ENCODE measurements around the gene TBC1D10B.

The TBC1D10B gene, protein sequence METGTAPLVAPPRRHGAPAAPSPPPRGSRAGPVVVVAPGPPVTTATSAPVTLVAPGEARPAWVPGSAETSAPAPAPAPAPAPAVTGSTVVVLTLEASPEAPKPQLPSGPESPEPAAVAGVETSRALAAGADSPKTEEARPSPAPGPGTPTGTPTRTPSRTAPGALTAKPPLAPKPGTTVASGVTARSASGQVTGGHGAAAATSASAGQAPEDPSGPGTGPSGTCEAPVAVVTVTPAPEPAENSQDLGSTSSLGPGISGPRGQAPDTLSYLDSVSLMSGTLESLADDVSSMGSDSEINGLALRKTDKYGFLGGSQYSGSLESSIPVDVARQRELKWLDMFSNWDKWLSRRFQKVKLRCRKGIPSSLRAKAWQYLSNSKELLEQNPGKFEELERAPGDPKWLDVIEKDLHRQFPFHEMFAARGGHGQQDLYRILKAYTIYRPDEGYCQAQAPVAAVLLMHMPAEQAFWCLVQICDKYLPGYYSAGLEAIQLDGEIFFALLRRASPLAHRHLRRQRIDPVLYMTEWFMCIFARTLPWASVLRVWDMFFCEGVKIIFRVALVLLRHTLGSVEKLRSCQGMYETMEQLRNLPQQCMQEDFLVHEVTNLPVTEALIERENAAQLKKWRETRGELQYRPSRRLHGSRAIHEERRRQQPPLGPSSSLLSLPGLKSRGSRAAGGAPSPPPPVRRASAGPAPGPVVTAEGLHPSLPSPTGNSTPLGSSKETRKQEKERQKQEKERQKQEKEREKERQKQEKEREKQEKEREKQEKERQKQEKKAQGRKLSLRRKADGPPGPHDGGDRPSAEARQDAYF

DNA sequence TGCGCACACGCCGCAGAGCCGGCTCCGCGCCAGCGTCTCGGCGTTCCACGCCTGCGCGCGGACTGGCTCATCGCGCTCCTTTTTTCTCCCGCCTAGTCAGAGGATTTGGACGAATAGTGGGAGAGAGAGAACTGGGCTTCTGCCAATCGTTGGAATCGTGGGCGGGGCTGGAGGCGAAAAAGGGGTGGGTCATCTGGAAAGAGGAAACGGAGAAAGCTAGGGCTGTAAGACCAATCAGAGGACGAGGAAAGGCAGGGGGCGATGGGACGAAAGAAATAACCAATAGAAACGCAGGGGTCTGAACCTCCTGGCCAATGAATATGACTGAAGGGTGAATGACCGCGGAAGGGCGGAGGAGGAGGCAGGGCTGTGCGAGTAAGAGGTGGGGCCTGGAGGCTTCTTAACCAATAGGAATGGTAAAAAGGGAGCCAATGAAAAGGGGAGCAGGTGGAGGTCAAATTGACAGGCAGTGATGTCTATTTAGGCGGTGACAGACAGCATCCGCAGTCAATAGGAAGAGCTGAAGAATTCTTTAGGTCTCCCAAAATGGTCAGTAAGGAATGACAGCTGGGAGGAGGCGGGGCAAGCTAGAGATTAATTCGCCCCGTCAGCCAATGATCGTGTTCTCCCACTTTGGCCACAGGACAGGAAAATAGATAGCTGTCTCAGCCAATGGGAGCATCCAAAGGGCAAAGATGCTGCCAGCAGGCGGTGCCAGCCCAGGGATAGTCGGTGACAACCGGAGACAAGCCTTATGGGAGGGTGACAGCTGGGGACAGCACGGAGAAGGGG is at the start of gene TBC1D10B:
TSS of gene TBC1D10B (minus strand) at position 39 of the 792 bp plus-strand sequence. CDS start 311 bp downstream, outside the sequence.
- peak; percentile 99 for DNase-seq

DNA sequence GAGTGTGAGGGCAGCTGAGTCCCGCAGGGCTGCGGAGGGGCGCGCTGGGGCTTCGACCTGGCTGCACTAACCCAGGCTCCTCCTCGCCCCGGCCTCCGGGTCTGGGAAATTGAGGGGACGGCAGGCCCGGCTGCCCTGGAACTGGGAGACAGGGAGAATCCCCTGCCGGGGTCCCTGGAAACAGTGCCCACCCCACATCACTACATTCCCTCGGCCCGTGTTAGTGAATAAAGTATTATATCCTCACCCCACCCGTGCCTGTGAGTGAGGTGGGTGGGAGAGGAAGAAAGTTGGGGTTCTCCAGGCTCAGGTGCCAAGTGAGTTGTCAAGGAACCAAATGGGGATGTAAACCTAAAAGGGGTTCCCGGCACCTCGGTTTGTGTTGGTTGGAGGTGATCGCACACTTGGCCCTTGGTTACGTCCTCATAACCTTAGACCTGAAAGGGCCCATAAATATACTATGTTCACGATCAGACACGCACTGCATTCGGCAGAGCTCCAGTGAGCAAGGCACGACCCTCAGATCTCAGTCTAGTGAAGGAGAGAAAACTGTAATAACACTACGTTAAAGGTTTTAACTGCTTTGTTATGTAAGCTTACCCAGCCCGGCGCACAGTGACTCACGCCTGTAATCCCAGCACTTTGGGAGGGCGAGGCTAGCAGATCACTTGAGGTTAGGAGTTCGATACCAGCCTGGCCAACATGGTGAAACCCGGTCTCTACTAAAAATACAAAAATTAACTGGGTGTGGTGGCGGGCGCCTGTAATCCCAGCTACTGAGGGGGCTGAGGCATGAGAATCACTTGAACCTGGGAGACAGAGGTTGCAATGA is 48.3 kb upstream of the TBC1D10B start:
- no peak for DNase-seq

DNA sequence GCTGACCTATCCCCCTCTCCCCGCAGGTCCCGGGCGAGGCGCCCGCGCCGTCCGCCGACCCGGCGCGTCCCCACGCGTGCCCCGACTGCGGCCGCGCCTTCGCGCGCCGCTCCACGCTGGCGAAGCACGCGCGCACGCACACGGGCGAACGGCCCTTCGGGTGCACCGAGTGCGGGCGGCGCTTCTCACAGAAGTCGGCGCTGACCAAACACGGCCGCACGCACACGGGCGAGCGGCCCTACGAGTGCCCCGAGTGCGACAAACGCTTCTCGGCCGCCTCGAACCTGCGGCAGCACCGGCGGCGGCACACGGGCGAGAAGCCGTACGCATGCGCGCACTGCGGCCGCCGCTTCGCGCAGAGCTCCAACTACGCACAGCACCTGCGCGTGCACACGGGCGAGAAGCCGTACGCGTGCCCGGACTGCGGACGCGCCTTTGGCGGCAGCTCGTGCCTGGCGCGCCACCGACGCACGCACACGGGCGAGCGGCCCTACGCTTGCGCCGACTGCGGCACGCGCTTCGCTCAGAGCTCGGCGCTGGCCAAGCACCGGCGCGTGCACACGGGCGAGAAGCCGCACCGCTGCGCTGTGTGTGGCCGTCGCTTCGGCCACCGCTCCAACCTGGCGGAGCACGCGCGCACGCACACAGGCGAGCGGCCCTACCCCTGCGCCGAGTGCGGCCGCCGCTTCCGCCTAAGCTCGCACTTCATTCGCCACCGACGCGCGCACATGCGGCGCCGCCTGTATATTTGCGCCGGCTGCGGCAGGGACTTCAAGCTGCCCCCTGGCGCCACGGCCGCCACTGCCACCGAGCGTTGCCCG is 47.4 kb upstream of the TBC1D10B start:
- DNase-seq: peak; percentile 87

DNA sequence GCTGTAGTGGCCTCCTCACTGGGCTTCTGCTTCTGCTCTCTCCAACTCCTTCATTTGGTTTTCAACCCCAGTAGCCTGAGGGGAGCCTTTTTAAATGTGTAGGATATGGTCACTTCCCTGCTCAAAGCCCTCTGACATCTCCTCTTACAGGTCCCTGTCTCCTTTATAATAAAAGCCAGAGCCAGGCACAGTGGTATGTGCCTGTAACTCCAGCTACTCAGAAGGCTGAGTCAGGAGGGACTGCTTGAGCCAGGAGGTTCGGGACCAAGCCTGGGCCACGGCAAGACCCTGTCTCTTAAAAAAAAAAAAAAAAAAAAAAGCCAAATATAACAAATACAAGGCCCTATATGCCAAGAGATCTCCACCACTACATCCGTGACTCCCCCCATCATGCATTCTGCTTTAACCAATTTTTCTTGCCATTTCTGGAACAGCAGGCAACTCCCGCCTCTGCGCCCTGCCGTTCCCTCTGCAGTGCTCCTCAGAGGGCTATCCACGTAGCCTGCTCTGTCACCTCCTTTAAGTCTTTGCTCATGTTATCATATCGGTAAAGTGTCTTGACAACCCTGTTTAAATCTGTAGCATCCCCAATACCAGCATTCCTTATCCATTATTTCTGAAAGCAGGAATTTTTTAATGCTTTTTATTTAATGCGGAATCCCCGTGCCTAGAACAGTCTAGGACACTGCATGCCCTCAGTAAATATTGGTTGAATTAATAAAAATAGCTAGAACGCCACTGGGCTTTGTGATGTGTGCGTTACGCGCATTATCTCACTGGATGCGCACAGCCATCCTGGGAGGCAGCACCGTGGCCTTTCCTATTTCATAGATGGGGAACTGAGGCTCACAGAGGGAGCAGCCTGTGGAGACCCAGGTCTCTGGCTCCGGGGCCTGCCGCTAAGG is 46.6 kb upstream of the TBC1D10B start:
- no peak for DNase-seq

DNA sequence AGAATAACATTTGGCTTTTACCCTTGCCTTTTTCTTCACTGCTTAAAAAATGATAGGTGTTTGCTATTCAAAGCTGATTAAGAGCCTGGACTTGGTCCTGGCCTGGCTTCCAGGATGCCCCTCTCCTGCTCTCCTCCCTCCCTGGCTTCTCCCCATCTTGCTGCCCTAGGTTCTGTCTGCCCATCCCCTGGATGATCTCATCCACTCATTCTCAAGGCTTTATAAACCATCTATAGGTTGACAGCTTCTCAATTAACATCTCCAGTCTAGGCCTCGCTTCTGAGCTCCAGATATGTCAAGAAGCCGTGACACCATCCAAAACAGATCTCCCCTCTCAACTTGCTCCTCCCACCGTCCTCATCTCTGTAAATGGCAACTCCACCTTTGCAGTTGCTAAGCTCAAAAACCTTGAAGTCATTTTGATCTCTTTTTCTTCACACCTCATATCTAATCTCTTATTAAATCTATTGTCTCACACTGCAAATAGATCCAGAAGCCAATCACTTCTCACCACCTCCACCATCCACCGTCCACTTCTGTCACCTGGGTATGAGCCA is 45.8 kb upstream of the TBC1D10B start:
- no peak for DNase-seq

DNA sequence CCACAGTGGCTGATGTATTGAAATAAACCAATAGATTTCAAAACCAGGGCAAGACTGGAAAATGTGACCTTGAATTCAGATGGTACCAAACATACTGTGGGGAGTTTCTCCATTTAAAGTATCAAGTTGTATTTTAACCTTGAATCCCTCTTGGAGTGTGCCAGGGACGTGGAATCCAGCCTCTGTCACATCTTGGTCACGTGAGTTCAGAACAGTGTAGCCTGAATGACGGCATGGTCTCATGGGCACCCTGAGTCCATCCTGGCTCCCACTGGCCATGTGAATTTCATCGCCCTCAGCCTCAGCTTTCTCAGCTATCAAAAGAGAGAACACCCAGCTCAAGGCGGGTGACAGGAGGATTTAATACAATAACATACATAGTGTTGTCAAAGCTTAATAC is 43.9 kb upstream of the TBC1D10B start:
- DNase-seq: no peak

DNA sequence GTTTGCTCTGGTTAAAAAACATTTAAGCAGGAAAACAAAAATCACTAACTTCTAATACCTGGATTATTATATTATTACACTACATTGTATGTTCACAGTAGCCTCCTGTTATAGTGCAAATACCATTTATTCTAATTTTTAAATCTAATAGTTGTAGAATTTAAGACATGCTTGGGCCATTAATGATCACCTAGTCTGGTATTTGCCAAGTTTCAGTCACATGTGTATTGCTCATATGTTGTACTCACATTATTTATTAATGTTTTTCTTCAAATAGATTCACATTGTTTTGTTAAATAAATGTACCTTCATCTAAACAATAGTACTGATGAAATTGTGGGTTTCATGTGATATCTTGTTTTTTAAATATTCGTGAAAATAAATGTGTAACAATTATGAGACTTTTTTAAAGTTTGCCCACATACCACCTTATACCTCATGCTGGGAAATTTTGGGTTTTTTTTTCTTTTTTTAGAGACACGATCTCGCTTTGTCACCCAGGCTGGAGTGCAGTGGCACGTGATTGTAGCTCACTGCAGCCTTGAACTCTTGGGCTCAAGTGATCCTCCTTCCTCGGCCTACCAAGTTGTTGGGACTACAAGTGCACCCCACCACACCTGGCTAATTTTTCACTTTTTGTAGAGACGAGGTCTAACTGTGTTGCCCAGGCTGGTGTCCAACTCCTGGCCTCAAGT is 43.0 kb upstream of the TBC1D10B start:
- DNase-seq: no peak

DNA sequence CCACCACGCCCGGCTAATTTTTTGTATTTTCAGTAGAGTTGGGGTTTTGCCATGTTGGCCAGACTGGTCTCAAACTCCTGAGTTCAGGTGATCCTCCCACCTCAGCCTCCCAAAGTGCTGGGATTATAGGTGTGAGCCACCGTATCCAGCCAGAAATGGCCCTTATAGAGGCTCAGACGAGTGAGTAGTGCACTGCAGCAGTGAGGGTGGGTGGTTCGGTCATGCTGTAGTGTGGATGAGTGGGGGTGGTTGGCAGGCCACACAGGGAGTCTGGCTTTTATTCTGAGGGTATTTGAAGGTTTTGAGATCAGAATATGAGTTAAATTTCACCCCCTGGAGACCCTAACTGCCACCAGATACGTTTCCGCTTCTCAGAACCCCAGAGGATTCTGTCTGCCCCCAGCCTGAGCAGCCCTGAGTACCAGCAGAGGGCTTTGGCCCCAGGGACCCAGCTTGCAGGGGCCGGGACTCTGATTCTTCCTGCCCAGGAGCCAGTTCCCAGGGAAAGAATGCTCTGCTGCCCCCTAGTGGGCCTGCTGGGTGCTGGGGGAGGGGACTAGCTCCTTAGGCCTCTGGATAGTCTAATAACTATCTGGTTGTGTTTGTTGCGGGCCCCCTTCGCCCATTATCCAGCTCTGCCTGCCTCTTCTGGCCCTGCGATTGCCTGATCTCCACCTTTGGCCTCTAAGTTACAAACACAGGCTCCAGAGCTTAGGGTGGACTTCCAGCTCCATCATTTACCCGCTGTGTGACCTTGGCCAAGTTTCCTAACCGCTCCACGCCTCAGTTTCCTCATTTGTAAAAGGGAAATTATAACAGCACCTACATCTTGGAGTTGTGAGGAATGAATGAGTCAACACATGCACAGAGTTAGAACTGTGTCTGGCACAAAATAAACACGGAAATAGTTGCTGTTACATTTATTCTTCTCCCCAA is 39.1 kb upstream of the TBC1D10B start:
- DNase-seq: peak; percentile 94

DNA sequence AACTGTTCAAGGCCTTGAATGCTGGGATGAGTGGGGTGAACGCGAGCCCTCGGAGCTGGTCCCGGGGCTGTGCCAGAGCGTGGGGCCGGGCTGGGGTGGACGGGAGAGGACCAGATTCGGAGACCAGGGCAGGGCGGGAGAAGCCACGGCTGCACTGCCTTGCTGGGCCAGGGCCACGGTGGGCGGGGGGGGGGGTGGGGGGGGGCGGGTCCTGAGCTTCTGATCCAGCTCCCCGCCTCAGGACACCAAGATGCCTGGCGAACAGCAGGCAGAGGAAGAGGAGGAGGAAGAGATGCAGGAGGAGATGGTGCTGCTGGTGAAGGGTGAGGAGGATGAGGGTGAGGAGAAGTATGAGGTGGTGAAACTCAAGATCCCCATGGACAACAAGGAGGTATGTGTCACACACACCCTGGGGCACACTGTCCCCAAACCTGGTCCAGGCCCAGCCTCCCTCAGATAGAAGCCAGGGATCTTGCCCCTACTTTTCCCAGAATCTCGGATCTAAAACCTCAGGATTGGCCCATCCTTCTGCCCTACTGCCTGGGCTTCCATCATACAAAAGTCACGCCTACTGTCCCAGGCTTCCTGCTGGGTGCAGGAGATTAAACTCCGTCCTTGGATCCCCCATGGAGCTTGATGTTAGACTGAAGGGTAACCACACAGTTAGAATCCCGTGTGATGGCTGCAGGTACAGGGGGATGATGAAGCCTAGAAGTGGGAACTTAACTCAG is 37.7 kb upstream of the TBC1D10B start:
- DNase-seq: no peak

DNA sequence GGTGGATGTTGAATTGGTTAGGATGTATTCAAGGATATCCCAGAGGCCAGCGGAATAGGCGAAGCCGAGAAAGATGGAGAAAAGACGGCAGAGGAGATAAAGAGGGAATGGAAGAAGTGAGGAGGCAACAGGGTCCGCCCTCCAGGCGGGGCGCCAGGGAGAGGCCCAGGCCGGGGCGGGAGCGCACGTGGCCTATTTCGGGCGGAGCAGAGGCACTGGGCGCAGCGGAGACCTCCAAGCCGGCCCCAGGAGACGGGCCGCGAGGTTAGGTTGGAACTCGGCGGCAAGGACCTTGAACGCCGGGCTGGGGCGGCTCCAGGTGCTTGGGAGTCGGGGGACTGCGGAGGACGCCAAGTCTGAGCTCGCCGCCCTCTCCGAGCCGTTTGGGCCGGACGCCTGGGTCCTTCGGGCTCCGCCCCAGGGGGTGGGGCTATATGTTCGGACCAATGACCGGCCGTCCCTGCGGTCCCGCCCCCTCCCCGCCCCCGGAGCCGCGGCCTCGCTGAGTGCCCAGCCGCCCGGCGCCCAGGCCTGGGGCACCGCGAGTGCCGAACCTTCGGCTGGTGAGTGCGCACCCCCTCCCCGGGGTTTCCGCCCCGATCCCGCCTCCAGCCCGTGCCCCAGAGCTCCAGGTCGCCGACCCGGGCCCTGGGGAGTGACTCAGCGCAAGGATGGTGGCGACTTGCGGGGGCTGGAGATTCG is 37.0 kb upstream of the TBC1D10B start, which contains the start of gene ZNF771:
TSS of gene ZNF771 (plus strand) at position 505 of the 702 bp plus-strand sequence. CDS start 448 bp downstream, outside the sequence.
- DNase-seq: peak; percentile 93

DNA sequence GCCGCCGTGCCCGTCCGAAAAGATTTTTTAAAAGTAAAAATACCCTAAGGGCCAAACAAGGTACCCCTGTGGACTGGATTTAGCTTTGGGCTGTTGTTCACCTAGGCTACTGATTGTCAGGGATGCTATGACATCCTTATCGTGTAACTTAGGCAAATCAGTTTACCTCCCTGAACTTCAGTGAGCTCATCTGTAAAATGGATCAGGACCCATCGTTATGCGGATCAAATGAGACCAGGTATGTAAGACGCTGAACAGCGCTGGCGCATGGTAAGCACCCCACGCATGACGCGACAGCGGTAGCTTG is 36.5 kb upstream of the TBC1D10B start:
- DNase-seq: no peak

DNA sequence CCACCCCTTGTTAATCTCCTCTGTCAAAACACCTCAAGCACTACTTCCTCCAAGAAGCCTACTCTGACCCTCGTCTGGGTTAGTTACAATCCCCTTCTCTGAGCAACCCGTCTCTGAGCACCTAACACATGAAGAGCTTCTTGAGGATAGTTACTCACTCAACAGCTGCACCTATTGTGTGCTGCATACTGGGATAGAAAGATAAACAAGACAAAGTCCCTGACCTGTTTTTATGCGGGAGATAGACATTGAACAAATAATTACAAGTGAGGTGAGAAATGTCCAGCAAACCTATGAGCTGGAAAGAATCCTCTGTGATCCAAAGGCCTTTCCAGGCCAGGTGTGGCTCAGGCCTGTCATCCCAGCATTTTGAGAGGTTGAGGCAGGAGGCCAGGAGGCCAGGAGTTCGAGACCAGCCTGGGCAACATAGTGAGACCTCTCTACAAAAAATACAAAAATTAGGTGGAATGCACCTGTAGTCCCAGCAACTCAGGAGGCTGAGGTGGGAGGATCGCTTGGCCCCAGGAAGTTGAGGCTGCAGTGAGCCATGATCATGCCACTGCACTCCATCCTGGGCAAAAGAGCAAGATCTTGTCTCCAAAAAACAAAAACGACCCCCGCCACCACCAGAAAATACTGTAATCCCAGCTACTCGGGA is 31.6 kb upstream of the TBC1D10B start:
- DNase-seq: no peak

DNA sequence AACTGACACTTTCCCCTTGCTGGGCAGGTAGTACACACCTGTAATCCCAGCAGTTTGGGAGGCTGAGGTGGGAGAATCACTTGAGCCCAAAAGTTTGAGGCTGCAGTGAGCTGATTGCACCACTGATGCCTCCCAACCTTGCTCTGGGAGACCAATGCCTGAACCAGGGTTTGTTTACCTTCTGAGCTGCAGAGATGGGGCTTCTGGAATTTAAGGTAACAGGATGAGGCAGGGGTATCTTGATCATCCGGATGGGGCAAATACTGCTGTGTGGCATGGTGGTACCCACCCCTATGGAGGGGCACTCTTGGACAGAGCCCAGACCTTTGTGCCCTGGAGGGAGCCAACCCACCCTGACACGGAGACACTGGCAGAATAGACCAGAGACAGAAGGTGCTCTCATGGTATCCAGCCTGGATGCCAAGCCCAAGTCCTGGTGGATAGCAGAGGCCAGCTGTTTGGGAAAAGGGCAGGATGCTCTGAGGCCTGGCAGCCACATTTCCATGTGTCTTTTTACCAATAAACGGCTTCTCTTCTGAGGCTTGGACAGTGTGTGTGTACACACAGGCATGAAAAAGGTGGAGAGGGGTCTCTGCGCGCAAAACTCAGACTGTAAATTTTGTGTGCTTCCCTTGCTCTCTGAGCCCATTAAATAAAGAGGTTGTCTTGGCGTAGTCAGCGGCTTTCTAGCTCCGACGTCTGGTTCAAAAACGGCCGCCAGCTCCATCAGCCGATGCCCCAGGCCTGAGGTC is 29.3 kb upstream of the TBC1D10B start:
- DNase-seq: no peak

DNA sequence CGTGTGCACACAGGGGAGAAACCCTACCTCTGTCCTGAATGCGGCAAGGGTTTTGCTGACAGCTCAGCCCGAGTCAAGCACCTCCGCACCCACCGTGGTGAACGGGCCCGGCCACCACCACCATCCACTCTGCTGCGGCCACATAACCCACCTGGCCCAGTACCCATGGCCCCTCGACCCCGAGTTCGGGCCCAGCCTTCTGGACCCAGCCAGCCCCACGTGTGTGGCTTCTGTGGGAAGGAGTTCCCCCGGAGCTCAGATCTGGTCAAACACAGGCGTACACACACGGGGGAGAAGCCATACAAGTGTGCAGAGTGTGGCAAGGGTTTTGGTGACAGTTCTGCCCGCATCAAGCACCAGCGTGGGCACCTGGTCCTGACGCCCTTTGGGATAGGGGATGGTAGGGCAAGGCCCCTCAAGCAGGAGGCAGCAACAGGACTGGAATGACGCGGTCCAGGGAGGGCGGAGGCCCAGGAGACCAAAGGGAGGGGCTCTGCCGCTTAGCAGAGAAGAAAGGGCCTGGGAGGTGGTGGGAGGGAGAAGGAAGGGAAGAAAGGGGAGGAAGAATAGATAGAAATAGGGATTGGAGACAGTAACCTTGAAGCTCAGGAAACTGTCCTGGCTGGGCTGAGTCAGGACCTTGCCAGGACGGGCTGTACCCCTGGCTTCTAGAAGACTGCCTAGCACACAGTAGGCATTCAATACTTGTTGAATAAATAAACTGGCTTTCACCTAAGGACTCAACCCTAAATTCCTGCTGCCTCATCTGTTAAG is 28.6 kb upstream of the TBC1D10B start:
- DNase-seq: no peak
